SKM-1 treated with dmso at 0.1 percent for 144 hours (cell line): ENCODE results near the gene ELOA.
"Not testable (repeated sequence)": the region's sequence is repeated elsewhere in the genome, so short reads cannot be mapped to it uniquely, and the experiment has no call there.

ENCODE experiments used
- DNase-seq: peaks from one replicate; lab custom pipeline; 2025; ENCODE audit not compliant: unreplicated experiment; lab: John Stamatoyannopoulos, UW

ELOA gene

GRCh38 chr1:23783141-23783540 is 39.9 kb downstream of the ELOA start:
- not testable (repeated sequence) for DNase-seq

- no peak for DNase-seq
Measured at GRCh38 chr1:23784846-23785245, 41.6 kb downstream of the ELOA start.

GRCh38 chr1:23787701-23788100 is 44.4 kb downstream of the ELOA start:
- no peak for DNase-seq

- DNase-seq, result no peak
Measured at GRCh38 chr1:23788695-23789094, 45.4 kb downstream of the ELOA start.

GRCh38 chr1:23790696-23791515 is 47.6 kb downstream of the ELOA start, which contains the start of gene LYPLA2:
Gene LYPLA2 (plus strand): TSS chr1:23791145. CDS start chr1:23792683, 1,538 bp downstream.
- DNase-seq, result peak; percentile 79

GRCh38 chr1:23791516-23792047 is 48.3 kb downstream of the ELOA start:
- DNase-seq, result no peak

GRCh38 chr1:23792151-23792945 is 49.1 kb downstream of the ELOA start:
- no peak for DNase-seq

- no peak for DNase-seq
Measured at GRCh38 chr1:23793018-23793781, 49.9 kb downstream of the ELOA start.

GRCh38 chr1:23793861-23794731 is 50.8 kb downstream of the ELOA start:
- DNase-seq, result no peak

GRCh38 chr1:23794732-23795182 is 51.5 kb downstream of the ELOA start:
- not testable (repeated sequence) for DNase-seq

- no peak for DNase-seq
Measured at GRCh38 chr1:23795676-23796465, 52.6 kb downstream of the ELOA start.

GRCh38 chr1:23796466-23797271 is 53.4 kb downstream of the ELOA start:
- no peak for DNase-seq

- DNase-seq, result no peak
Measured at GRCh38 chr1:23797478-23798448, 54.5 kb downstream of the ELOA start.

- DNase-seq, result no peak
Measured at GRCh38 chr1:23798662-23799142, 55.4 kb downstream of the ELOA start.

- no peak for DNase-seq
Measured at GRCh38 chr1:23799255-23799569, 55.9 kb downstream of the ELOA start.

GRCh38 chr1:23799570-23800399 is 56.5 kb downstream of the ELOA start:
- DNase-seq, result no peak
